Loucy (cell line): ENCODE data around the gene PSMC3.

ENCODE experiments used
- H2AFZ ChIP-seq: fragments of 200-600 bp; sonication (generic); 2 replicates; pipeline ENCODE4 v1.6.0; 2016; ENCODE audit warnings: antibody characterized with exemption, mild to moderate bottlenecking, low read length, moderate library complexity
- H3F3A ChIP-seq: fragments of 200-600 bp; 2 replicates; pipeline ENCODE4 v1.6.0; 2016; ENCODE audit warnings: antibody characterized with exemption, low read depth, mild to moderate bottlenecking
- H3K27me3 ChIP-seq: fragments of 200-600 bp; sonication (generic); 2 replicates; pipeline ENCODE4 v1.6.1; 2014; ENCODE audit warnings: low read length, mild to moderate bottlenecking; ENCODE audit not compliant: insufficient read depth, poor library complexity, severe bottlenecking
- H3K36me3 ChIP-seq: fragments of 200-600 bp; sonication (generic); 2 replicates; pipeline ENCODE4 v1.6.1; 2016; ENCODE audit warnings: low read length; ENCODE audit not compliant: insufficient read depth
- H3K4me1 ChIP-seq: fragments of 200-600 bp; sonication (generic); 2 replicates; pipeline ENCODE4 v1.5.1; 2014; ENCODE audit warnings: low read length, mild to moderate bottlenecking; ENCODE audit not compliant: insufficient read depth, poor library complexity, severe bottlenecking
- H3K4me2 ChIP-seq: fragments of 200-600 bp; sonication (generic); 2 replicates; pipeline ENCODE4 v1.6.0; 2014; ENCODE audit warnings: antibody characterized with exemption, low read length, low read depth, mild to moderate bottlenecking; ENCODE audit not compliant: poor library complexity, severe bottlenecking
- H3K4me3 ChIP-seq: fragments of 200-600 bp; sonication (generic); 2 replicates; pipeline ENCODE4 v1.5.1; 2014; ENCODE audit warnings: low read length, mild to moderate bottlenecking, mixed read lengths; ENCODE audit not compliant: poor library complexity, severe bottlenecking
- H3K79me2 ChIP-seq: fragments of 200-600 bp; sonication (generic); 2 replicates; pipeline ENCODE4 v1.6.1; 2014; ENCODE audit warnings: low read length; ENCODE audit not compliant: insufficient read depth
- H3K9ac ChIP-seq: fragments of 200-600 bp; sonication (generic); 2 replicates; pipeline ENCODE4 v1.6.0; 2014; ENCODE audit warnings: mild to moderate bottlenecking, low read depth, low read length, moderate library complexity; ENCODE audit not compliant: poor library complexity, severe bottlenecking
- H3K9me2 ChIP-seq: fragments of 200-600 bp; sonication (generic); replicated peaks from 2 replicates; pipeline ENCODE4 v1.6.1; 2016; ENCODE audit warnings: low read depth, low read length, mixed read lengths
- H3K9me3 ChIP-seq: fragments of 200-600 bp; sonication (generic); 2 replicates; pipeline ENCODE4 v1.6.1; 2014; ENCODE audit warnings: mild to moderate bottlenecking, antibody characterized with exemption, low read length, low read depth; ENCODE audit not compliant: insufficient read depth
- H4K20me1 ChIP-seq: fragments of 200-600 bp; sonication (generic); 2 replicates; pipeline ENCODE4 v1.6.0; 2014; ENCODE audit warnings: antibody characterized with exemption, low read length, mild to moderate bottlenecking; ENCODE audit not compliant: insufficient read depth, poor library complexity, severe bottlenecking
- CTCF ChIP-seq: fragments of 200-600 bp; sonication (generic); conservative IDR thresholded peaks from 2 replicates; pipeline ENCODE4 v1.5.1; 2014; ENCODE audit warnings: mild to moderate bottlenecking, antibody characterized with exemption, low read length
- EZH2phosphoT487 ChIP-seq: fragments of 200-600 bp; IDR thresholded peaks from 2 replicates; pipeline ENCODE4 v1.6.1; 2018; ENCODE audit warnings: antibody characterized with exemption, mild to moderate bottlenecking, moderate library complexity, borderline replicate concordance

The PSMC3 gene

GRCh38 chr11:47443028-47443700 lies 16.9 kb upstream of the PSMC3 start:
- H3K36me3 ChIP-seq = no peaks in the 10 kb centered on the region
- no peaks in the 10 kb centered on the region for H3F3A ChIP-seq
- H3K4me3 ChIP-seq = no peak overlapping the region
- no peaks in the 10 kb centered on the region for H3K9me2 ChIP-seq
- H3K4me1 ChIP-seq = no peaks in the 10 kb centered on the region
- H3K9ac ChIP-seq = no peak overlapping the region
- no peaks in the 10 kb centered on the region for H4K20me1 ChIP-seq
- no peaks in the 10 kb centered on the region for H3K9me3 ChIP-seq
- no peak overlapping the region for H2AFZ ChIP-seq
- TF ChIP-seq CTCF = no peak; the same call in 1 of the 2 replicates
- no peak for TF ChIP-seq EZH2phosphoT487
- no peak overlapping the region for H3K4me2 ChIP-seq
- H3K79me2 ChIP-seq = no peaks in the 10 kb centered on the region
- H3K27me3 ChIP-seq = no peaks in the 10 kb centered on the region

GRCh38 chr11:47442514-47442913 lies 16.3 kb upstream of the PSMC3 start:
- Histone ChIP-seq H3F3A (no peaks in the 10 kb centered on the region), H4K20me1 (no peaks in the 10 kb centered on the region), H3K9me2 (no peaks in the 10 kb centered on the region), H3K9me3 (no peaks in the 10 kb centered on the region), H2AFZ (no peak overlapping the region), H3K79me2 (no peaks in the 10 kb centered on the region), H3K4me3 (no peak overlapping the region), H3K36me3 (no peaks in the 10 kb centered on the region), H3K4me1 (no peaks in the 10 kb centered on the region), H3K4me2 (no peak overlapping the region), H3K27me3 (no peaks in the 10 kb centered on the region), H3K9ac (no peak overlapping the region)
- no peak for TF ChIP-seq CTCF
- TF ChIP-seq EZH2phosphoT487 = no peak

GRCh38 chr11:47441421-47441820 lies 15.2 kb upstream of the PSMC3 start:
- TF ChIP-seq CTCF = no peak
- TF ChIP-seq EZH2phosphoT487 = no peak
- Histone ChIP-seq H3K27me3 (no peaks in the 10 kb centered on the region), H3K9me2 (no peaks in the 10 kb centered on the region), H3K79me2 (no peaks in the 10 kb centered on the region), H4K20me1 (no peaks in the 10 kb centered on the region), H3K4me2 (no peak overlapping the region), H3F3A (no peaks in the 10 kb centered on the region), H3K9ac (no peak overlapping the region), H3K4me1 (no peaks in the 10 kb centered on the region), H3K4me3 (no peak overlapping the region), H3K9me3 (no peaks in the 10 kb centered on the region), H3K36me3 (no peaks in the 10 kb centered on the region), H2AFZ (no peak overlapping the region)
